Epithelial cell of proximal tubule (primary cell): ENCODE measurements around the gene LDAH. TPM values are rescaled to one million over a fixed set of nuclear protein-coding genes. Genes with fewer than 3 reads are reported as not detected.

ENCODE experiments used
- DNase-seq: peaks from one replicate; pipeline ENCODE4 v3.0.0-alpha.2; 2011; ENCODE audit warnings: low read depth
- H3K4me3 ChIP-seq: 2 replicates; pipeline ENCODE4 v1.5.1; 2011; ENCODE audit warnings: low read depth, mild to moderate bottlenecking, low read length
- CTCF ChIP-seq: conservative IDR thresholded peaks from 2 replicates; pipeline ENCODE4 v1.5.1; 2012; ENCODE audit warnings: low read depth, mild to moderate bottlenecking, low read length
- total RNA-seq: library from RNA; depleted of rRNA; stranded (reverse); fragments of >200 nt; gene quantifications from 2 replicates; pipeline ENCODE4 v1.2.3, GENCODE V29; 2015

The LDAH gene
- total RNA-seq = 16.5 and 29.9 TPM in 2 replicates

GRCh38 chr2:20822535-20823490 is at the start of gene LDAH:
Gene LDAH (minus strand): TSS chr2:20823101. CDS start chr2:20801463, 21,638 bp downstream.
- DNase-seq = peak; percentile 25
- peak within 1 kb of the TSS; percentile 84 for H3K4me3 ChIP-seq

GRCh38 chr2:20868377-20868776 is 45.5 kb upstream of the LDAH start:
- DNase-seq = no peak
- H3K4me3 ChIP-seq = no peak overlapping the region

More at GRCh38 chr2:20822535-20823490, at the start of gene LDAH:
- TF ChIP-seq CTCF = no peak

GRCh38 chr2:20862850-20863249 is 39.9 kb upstream of the LDAH start:
- no peak overlapping the region for H3K4me3 ChIP-seq
- no peak for DNase-seq
- no peak for TF ChIP-seq CTCF

More at GRCh38 chr2:20868377-20868776, 45.5 kb upstream of the LDAH start:
- no peak for TF ChIP-seq CTCF

- no peak for DNase-seq
- no peak for TF ChIP-seq CTCF
- no peak overlapping the region for H3K4me3 ChIP-seq
Observed at GRCh38 chr2:20855456-20855855, 32.6 kb upstream of the LDAH start.

- H3K4me3 ChIP-seq = no peak overlapping the region
- TF ChIP-seq CTCF = no peak
- no peak for DNase-seq
Observed at GRCh38 chr2:20852670-20853069, 29.8 kb upstream of the LDAH start.

GRCh38 chr2:20852139-20852538 is 29.2 kb upstream of the LDAH start:
- no peak overlapping the region for H3K4me3 ChIP-seq
- TF ChIP-seq CTCF = no peak
- no peak for DNase-seq
